Uterus (tissue), 4 donors: ENCODE data around the gene SCCPDH. TPM values are rescaled to one million over a fixed set of nuclear protein-coding genes. Genes with fewer than 3 reads are reported as not detected.

Source experiments
- DNase-seq, 2 donors: peaks; one replicate each; pipeline ENCODE4 v3.0.0-alpha.2; 2019 to 2020
- H3K27ac ChIP-seq, 2 donors: fragments of 200-600 bp; sonication (generic); 1 replicate in 1 of 2; 2 replicates in 1 of 2; pipeline ENCODE4 v1.5.1; 2016 to 2018
- H3K27me3 ChIP-seq, 2 donors: fragments of 200-600 bp; sonication (generic); one replicate each; pipeline ENCODE4 v1.5.1; 2018 to 2019; ENCODE audit warnings: control low read depth in 1 of 2
- H3K36me3 ChIP-seq, 2 donors: fragments of 200-600 bp; sonication (generic); one replicate each; pipeline ENCODE4 v1.5.1; 2019; ENCODE audit warnings: control low read depth in 1 of 2
- H3K4me1 ChIP-seq, 2 donors: fragments of 200-600 bp; sonication (generic); one replicate each; pipeline ENCODE4 v1.5.1; 2018 to 2019; ENCODE audit warnings: control low read depth in 1 of 2
- H3K4me3 ChIP-seq, 2 donors: fragments of 200-600 bp; sonication (generic); 1 replicate in 1 of 2; 2 replicates in 1 of 2; pipeline ENCODE4 v1.5.1; 2018 to 2019; ENCODE audit warnings: mild to moderate bottlenecking in 1 of 2
- H3K9me3 ChIP-seq, 2 donors: fragments of 200-600 bp; sonication (generic); one replicate each; pipeline ENCODE4 v1.5.1; 2019; ENCODE audit warnings: control low read depth in 1 of 2
- CTCF ChIP-seq, 4 experiments: fragments of 200-600 bp in 2 of 4; fragments of 450-650 bp in 2 of 4; sonication (generic) in 2 of 4; IDR thresholded peaks; one replicate each; pipeline ENCODE4 v1.5.1; 2016 to 2019; ENCODE audit warnings: antibody characterized with exemption in 4 of 4, mild to moderate bottlenecking in 2 of 4, moderate library complexity in 1 of 4
- POLR2A ChIP-seq, 2 donors: fragments of 450-650 bp; IDR thresholded peaks; one replicate each; pipeline ENCODE4 v1.6.1; 2016; ENCODE audit warnings: antibody characterized with exemption in 2 of 2, mild to moderate bottlenecking in 1 of 2, moderate library complexity in 1 of 2
- intact Hi-C: fragments of 100-400 bp; cut with DNase I; formaldehyde crosslinking; loops from one replicate; pipeline ENCODE4 v1.15.1; 2023; ENCODE audit warnings: low total_unique reads
- total RNA-seq, 4 donors: library from RNA; depleted of rRNA in 3 of 4; stranded (reverse); fragments of >200 nt in 3 of 4; gene quantifications; one replicate each; pipeline versions ENCODE4 v1.1.0 to v1.2.4, GENCODE V29; 2014 to 2023
- donor health status: DM: yes; HTN: yes; CAD: no.

The SCCPDH gene
- total RNA-seq, 4 donors from 2014 or later, result 12.9 to 53.4 (median 22.1) TPM

- intact Hi-C loops, result no loop called here
- no peaks in the 10 kb centered on the region for H3K36me3 ChIP-seq
- no peaks in the 10 kb centered on the region for H3K9me3 ChIP-seq
- H3K27ac ChIP-seq, result no peak overlapping the region
- no peak for DNase-seq
- no peaks in the 10 kb centered on the region for H3K27me3 ChIP-seq
- H3K4me3 ChIP-seq, result no peak overlapping the region
- H3K4me1 ChIP-seq, result peaks cover 0 to 8% of the 10 kb centered on the region in 2 donors
- TF ChIP-seq POLR2A (IDR thresholded peaks at IDR 0.05), result no peak
- TF ChIP-seq CTCF (IDR thresholded peaks at IDR 0.05), result no peak
Observed at GRCh38 chr1:246790364-246790763, 66.2 kb downstream of the SCCPDH start.

- no peaks in the 10 kb centered on the region for H3K9me3 ChIP-seq
- H3K4me1 ChIP-seq, result peaks cover 0 to 8% of the 10 kb centered on the region in 2 donors
- DNase-seq, result no peak
- no peak overlapping the region for H3K4me3 ChIP-seq
- no peaks in the 10 kb centered on the region for H3K36me3 ChIP-seq
- no peak for TF ChIP-seq POLR2A (IDR thresholded peaks at IDR 0.05)
- TF ChIP-seq CTCF (IDR thresholded peaks at IDR 0.05), result no peak
- no peaks in the 10 kb centered on the region for H3K27me3 ChIP-seq
- H3K27ac ChIP-seq, result no peak overlapping the region
- intact Hi-C loops, result no loop called here
Observed at GRCh38 chr1:246790833-246791232, 66.6 kb downstream of the SCCPDH start.

GRCh38 chr1:246791303-246791918 lies 67.2 kb downstream of the SCCPDH start:
- no peak for TF ChIP-seq POLR2A (IDR thresholded peaks at IDR 0.05)
- no peak for TF ChIP-seq CTCF (IDR thresholded peaks at IDR 0.05)
- intact Hi-C loops, result no loop called here
- no peak for DNase-seq
- Histone ChIP-seq H3K27ac (no peak overlapping the region), H3K9me3 (no peaks in the 10 kb centered on the region), H3K36me3 (no peaks in the 10 kb centered on the region), H3K4me3 (no peak overlapping the region), H3K4me1 (peaks cover 0 to 8% of the 10 kb centered on the region in 2 donors), H3K27me3 (no peaks in the 10 kb centered on the region)

GRCh38 chr1:246792603-246793002 lies 68.4 kb downstream of the SCCPDH start:
- intact Hi-C loops, result no loop called here
- Histone ChIP-seq H3K27ac (no peak overlapping the region), H3K27me3 (no peaks in the 10 kb centered on the region), H3K9me3 (no peaks in the 10 kb centered on the region), H3K4me1 (peaks cover 0 to 8% of the 10 kb centered on the region in 2 donors), H3K36me3 (no peaks in the 10 kb centered on the region), H3K4me3 (no peak overlapping the region)
- DNase-seq, result no peak
- TF ChIP-seq POLR2A (IDR thresholded peaks at IDR 0.05), result no peak
- no peak for TF ChIP-seq CTCF (IDR thresholded peaks at IDR 0.05)

GRCh38 chr1:246793356-246793896 lies 69.2 kb downstream of the SCCPDH start:
- H3K27ac ChIP-seq, result no peak overlapping the region
- DNase-seq, result no peak
- no peaks in the 10 kb centered on the region for H3K36me3 ChIP-seq
- intact Hi-C loops, result no loop called here
- TF ChIP-seq CTCF (IDR thresholded peaks at IDR 0.05), result no peak
- TF ChIP-seq POLR2A (IDR thresholded peaks at IDR 0.05), result no peak
- no peaks in the 10 kb centered on the region for H3K9me3 ChIP-seq
- peaks cover 0 to 8% of the 10 kb centered on the region in 2 donors for H3K4me1 ChIP-seq
- no peak overlapping the region for H3K4me3 ChIP-seq
- no peaks in the 10 kb centered on the region for H3K27me3 ChIP-seq
